GM19395 (cell line): ENCODE measurements around the gene GPR160.

ENCODE experiments used
- ATAC-seq: cut with Tn5 transposase; IDR thresholded peaks from one replicate; pipeline ENCODE4 v1.9.1; 2021; ENCODE audit warnings: mild to moderate bottlenecking, moderate library complexity; ENCODE audit not compliant: unreplicated experiment

The GPR160 gene

DNA sequence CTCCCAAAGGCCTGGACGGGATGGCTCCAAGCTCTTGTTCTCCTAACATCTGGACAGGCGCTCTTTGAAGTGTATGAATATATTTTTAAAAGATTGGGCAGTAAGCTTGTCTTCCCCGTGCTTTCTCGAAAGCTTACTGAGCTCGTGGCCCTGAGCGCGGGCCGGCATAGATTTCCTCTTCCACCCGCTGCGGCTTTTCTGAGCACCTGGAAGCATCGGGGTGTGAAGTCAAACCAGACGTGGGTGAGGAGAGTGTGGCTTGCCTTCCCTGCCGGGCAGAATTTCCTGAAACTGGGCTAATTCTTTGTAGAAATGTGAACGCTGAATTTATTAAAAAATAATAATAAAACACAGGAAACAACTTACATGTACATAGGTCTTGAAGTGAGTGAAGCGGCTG is 25.9 kb downstream of the GPR160 start:
- ATAC-seq = no peak

- ATAC-seq = no peak
Measured at GRCh38 chr3:170064108-170064507, 26.3 kb downstream of the GPR160 start.

- ATAC-seq = no peak
Measured at GRCh38 chr3:170075441-170076091, 37.8 kb downstream of the GPR160 start.

DNA sequence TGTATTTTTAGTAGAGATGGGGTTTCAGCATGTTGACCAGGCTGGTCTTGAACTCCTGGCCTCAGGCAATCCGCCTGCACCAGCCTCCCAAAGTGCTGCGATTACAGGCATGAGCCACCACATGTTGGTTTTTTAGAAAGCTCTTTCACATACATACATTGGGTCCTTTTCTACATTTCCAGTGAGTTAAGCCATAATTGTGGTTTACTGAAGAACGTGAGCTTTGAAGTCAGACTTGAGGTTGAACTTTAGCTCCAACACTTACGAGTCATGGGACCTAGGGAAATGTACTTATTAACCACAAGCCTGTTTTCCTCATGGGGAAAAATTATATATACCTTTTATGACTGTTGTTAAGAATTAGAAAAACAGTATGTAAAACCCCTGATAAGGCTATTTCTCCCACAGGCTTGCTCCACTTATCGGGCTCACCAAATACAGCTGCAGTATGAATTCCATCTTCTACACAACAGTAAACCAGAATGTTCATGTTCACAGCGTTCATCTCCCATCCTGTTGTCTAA is 39.0 kb downstream of the GPR160 start:
- ATAC-seq = no peak

- no peak for ATAC-seq
Measured at GRCh38 chr3:170077361-170077760, 39.6 kb downstream of the GPR160 start.

DNA sequence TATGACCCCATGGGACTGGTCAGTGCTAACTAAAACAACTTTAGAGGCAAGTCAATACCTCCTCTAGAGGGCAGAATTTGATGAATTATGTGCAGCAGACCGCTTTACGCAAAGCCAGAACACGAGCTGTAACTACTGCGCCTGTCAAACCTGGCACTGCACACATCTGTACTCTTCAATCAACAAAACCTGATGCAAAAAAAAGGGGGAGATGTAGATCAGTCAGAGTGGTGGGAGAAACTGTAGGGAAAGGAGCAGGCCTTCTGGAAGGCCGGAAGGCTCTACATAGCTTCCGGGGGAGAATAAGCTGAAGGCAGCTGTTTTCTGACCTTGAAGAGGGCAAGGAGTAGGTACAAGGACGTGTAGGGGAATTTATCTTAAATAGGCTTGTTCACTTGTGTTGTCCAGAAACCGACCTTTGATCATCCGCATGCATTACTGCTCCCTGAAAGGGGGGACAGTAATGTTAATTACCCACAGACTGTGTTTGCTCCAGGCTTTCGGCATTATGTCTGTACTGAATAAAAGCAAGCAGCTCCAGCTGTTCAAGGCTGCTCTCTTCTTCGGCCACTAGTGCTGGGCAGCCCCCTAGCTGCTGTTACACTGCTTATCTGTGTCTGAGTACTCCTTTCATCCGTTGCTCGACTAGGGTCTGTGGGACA is 41.0 kb downstream of the GPR160 start:
- no peak for ATAC-seq

DNA sequence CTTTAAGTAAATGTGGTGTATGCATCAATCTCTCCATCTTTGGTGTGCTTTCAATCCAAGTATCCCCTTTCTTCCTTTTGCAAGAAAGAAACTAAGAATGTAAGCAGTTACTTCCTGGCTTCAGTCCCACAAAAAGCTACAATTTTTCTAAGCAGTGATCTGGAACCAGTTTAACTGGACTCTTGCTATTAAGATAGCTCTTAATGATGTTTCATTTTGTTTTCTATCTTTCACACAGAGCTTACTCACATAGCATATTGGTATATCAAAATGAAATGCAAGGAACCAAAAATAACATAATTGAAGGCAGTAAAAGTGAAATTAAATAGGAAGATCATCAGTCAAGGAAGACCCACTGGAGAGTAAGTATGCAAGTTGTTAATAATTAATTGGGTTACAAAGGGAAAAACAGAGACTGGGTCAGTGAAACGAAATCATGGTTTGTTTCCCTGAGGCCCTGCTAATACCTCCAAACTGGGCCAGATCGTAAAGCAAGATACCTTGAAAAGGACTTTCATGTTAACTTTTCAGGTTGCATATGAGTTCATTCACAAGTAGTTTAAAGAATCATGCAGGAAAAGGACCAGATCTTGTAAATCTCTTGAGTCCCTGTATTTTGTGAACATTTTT is 41.9 kb downstream of the GPR160 start:
- no peak for ATAC-seq

DNA sequence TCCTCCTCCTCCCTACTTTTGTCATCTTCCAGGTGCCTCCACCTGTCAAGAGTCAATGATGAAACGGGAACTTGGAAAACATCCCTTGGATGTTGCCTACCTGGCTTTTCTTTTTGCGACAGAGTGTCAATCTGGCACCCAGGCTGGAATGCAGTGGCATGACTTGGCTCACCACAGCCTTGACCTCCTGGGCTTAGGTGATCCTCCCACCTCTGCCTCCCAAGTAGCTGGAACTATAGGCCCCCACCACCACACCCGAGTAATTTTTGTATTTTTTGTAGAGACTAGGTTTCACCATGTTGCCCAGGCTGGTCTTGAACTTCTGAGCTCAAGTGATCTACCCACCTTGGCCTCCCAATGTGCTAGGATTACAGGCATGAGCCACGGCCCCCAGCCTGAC is 42.8 kb downstream of the GPR160 start:
- no peak for ATAC-seq

DNA sequence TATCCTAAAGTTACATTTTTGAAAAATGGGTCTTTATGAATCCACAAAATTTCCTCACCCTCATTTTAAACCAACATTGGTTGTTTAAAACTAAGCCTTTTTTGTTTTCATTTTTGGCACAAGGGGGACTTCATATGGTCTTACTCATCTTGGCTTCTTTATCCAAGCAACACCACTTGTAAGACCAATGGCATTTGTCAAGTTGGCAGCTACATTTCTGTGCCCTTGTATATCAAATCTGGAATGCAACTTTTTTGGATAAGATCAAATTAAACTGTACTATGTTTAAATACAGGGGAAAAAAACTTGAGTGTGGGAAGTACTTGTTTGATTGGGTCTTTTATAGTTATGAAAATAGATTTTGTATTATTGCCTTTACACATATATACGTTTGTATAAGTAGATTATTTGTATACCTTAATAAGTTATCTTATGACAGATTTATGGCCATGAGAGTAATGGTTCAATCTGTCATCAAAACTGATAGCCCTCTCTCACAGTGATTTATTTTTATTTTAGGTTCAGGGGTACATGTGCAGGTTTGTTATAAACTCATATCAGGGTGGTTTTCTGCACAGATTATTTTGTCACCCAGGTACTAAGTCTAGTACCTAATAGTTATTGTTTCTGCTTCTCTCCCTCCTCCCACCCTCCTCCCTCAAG is 43.4 kb downstream of the GPR160 start:
- ATAC-seq = no peak

DNA sequence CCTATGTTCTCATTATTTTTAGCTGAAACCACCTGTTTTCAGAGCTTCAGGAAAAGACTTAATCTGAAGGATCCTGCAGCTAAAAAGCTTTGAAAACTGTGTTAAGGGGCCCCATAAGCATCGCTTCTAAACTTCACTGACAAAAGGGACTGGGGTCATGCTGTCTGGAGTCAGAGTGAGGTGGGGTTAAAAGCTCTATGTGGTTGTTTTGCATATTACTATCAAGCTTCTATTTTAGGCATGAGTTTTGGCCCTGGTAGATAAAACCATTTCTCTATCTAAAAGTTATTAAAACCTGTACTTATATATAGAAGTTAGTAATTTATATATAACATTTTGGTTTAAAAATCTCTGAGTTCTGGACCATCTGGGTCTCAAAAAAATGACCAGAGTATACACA is 45.5 kb downstream of the GPR160 start:
- no peak for ATAC-seq

DNA sequence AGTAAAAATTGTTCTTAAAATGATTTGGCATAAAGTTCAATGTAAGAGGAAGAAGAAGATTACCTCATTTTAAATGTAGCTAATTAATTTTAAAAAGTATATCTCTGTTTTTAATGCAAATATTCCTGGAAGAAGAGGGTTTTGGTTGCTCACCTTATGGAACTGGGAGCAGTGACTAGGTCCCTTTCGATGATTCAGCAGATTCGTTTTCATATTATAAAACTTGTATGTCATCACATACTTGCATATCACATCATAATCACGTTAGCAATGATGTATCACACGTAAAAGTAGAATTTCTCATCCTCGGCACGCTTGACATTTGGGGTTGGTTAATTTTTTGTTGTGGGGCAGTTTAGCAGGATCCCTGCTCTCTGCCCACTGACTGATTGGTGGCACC is 47.6 kb downstream of the GPR160 start:
- no peak for ATAC-seq

GRCh38 chr3:170089862-170090600 is 52.2 kb downstream of the GPR160 start:
- ATAC-seq = no peak

- ATAC-seq = no peak
Measured at GRCh38 chr3:170090601-170090981, 52.8 kb downstream of the GPR160 start.

DNA sequence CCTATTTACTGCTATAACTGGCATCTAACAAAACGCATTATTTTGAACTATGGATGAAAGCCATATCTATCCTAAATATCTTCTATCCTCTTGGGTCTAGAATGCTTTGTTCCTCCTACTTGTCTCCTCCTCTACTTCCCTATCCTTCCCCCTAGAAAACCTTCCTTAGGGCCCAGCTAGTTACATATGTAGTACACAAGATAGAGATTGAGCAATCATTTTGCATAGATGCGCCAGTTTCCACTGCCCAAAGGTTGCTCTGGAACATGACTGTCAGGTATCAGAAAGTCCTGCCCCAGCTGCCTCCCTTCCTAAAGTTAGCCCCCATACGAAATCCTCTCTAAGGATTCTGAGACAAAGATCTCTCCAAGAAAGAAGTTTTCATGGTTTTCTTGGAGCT is 55.1 kb downstream of the GPR160 start:
- ATAC-seq = no peak

DNA sequence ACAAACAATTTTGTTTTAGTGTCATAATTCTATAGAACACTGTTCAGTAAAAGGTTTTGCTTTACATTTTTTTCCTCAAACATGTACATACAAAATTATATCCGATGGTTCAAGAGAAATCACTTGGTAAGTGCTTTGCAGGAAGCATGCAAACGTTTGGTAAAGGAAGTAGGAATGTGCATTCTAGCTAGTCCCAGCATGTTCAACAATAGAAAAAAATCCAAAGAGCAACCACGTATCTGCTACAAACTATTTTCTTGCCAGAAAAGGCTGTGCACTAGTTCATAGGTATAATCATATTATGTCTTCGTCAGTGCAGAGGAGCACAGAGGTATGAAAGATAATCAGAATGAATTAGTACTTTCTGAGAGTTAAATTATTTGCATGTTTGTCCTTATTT is 58.0 kb downstream of the GPR160 start:
- ATAC-seq = no peak

- ATAC-seq = peak; percentile 57
Measured at GRCh38 chr3:170096342-170096741, 58.5 kb downstream of the GPR160 start.

DNA sequence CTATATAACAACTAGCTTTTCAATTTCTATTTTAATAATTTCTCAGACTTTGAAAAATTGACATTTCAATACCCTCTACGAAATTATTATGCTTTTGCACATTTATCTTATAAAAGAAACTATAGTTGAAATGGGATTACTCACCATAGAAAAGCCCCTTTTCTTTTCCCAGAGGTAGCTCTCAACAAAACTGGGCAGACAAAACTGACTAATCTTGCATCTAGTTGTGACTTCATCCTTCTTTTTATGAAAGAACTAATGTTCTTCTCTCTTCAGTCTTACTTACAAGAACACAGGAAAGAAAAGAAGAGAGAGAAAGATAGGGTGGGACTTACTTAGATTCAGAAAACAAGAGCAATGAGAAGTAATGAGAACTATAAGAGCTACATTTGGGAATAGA is 61.0 kb downstream of the GPR160 start:
- no peak for ATAC-seq

- ATAC-seq = no peak
Measured at GRCh38 chr3:170100944-170101343, 63.1 kb downstream of the GPR160 start.

DNA sequence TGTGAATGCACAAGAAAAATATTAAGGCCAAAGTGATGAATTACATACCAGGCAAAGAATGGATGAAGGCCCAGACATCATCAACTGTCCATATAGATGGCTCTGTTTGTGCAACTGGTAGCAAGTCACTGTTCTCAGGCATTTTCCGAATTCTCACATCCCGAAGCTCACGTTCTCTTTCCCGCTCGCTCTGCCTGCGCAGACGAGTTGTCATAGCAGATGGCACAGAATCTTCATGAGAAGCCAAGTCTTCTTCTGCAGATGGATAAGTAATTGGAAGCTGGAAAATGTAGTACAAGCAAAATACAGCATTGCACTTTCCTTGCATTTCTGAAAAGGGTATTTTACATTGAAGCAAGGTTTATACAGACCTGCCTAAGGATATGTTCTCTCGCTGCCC is 64.6 kb downstream of the GPR160 start:
- no peak for ATAC-seq

DNA sequence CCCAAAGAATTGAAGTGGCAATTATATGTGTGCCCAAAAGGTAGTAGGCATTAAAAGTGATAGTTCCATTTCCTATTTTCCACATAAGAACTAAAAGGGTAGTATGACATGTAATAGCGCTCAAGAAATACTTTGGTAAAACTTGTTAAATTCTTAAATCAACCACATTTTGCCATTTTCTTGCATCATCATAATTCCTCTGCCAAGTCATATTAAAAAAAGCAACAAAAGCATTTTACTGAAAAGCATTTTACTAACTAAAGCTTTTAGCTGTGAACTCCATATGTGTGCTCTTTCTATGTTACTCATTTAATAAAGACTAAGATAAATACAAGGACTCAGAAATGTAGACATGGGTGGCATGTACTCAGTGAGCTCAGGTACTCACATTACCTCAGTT is 70.1 kb downstream of the GPR160 start:
- no peak for ATAC-seq

DNA sequence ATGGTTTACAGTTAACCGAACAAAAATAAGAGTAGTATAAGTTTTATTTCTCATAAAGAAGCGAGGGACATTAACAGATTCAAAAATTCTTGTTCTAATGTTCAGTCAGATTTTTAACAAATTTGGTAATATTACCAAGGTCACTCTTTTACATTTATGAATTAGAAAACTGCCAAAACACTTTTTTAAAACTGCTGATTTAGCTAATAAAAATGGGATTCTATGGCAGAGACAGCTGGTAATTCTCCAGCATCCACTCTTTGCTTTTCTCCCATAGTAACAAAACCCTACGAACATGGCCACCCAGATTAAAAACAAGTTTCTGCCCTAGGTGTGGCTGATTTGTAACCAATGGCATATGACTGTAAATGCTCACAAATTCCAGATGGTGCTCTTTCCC is 71.2 kb downstream of the GPR160 start:
- ATAC-seq = no peak
